SK-N-SH (cell line): ENCODE measurements around the gene C3orf38. TPM values are rescaled to one million over a fixed set of nuclear protein-coding genes. Genes with fewer than 3 reads are reported as not detected.
"Not testable (repeated sequence)": the region's sequence is repeated elsewhere in the genome, so short reads cannot be mapped to it uniquely, and the experiment has no call there.

Experiments
- CTCF ChIA-PET: fragments of 300-600, 350-600 bp; formaldehyde crosslinking; extraction: SDS; loops from one replicate; lab custom pipeline; 2021; lab: Yijun Ruan, JAX
- POLR2A ChIA-PET: fragments of 350-600 bp; sonication (Branson Sonifier 250); formaldehyde crosslinking; extraction: SDS; loops from one replicate; lab custom pipeline; 2020; ENCODE audit warnings: antibody characterized with exemption, inconsistent platforms; lab: Yijun Ruan, JAX
- DNase-seq: peaks from one replicate; pipeline ENCODE4 v3.0.0; 2012
- H2AFZ ChIP-seq: fragments of 200-600 bp; sonication (generic); 2 replicates; pipeline ENCODE4 v1.8.1; 2016; ENCODE audit warnings: antibody characterized with exemption, mild to moderate bottlenecking, low read depth
- H3F3A ChIP-seq: fragments of 200-600 bp; sonication (generic); replicated peaks from 2 replicates; pipeline ENCODE3; 2016; ENCODE audit warnings: antibody characterized with exemption, mild to moderate bottlenecking; ENCODE audit not compliant: insufficient read depth
- H3K27ac ChIP-seq, 2 experiments: fragments of 200-500 bp in 1 of 2; fragments of 200-600 bp in 1 of 2; sonication (Bioruptor generic) in 1 of 2; sonication (generic), shearing (Covaris generic) in 1 of 2; 2 replicates each; pipeline versions ENCODE4 v1.5.1 to v1.6.1; 2014 to 2016; ENCODE audit warnings: low read depth in 2 of 2, inconsistent platforms in 1 of 2, low read length in 1 of 2, mild to moderate bottlenecking in 1 of 2, mixed read lengths in 1 of 2
- H3K27me3 ChIP-seq: fragments of 200-600 bp; sonication (generic), shearing (Covaris generic); 2 replicates; pipeline ENCODE4 v1.6.1; 2016; ENCODE audit warnings: mixed run types; ENCODE audit not compliant: insufficient read depth
- H3K36me3 ChIP-seq, 2 experiments: fragments of 200-500 bp in 1 of 2; fragments of 200-600 bp in 1 of 2; sonication (Bioruptor generic) in 1 of 2; sonication (generic) in 1 of 2; replicated peaks in 1 of 2; 2 replicates each; pipeline versions ENCODE3 to v1.5.1; 2014 to 2016; ENCODE audit warnings: low read length in 1 of 2, mild to moderate bottlenecking in 1 of 2; ENCODE audit not compliant: insufficient read depth in 2 of 2, control insufficient read depth in 1 of 2
- H3K4me1 ChIP-seq, 2 experiments: fragments of 200-500 bp in 1 of 2; fragments of 200-600 bp in 1 of 2; sonication (Bioruptor generic) in 1 of 2; sonication (generic), shearing (Covaris generic) in 1 of 2; 2 replicates each; pipeline versions ENCODE4 v1.5.1 to v1.6.1; 2014 to 2016; ENCODE audit warnings: low read depth in 1 of 2, low read length in 1 of 2, mixed run types in 1 of 2; ENCODE audit not compliant: insufficient read depth in 2 of 2, control insufficient read depth in 1 of 2
- H3K4me2 ChIP-seq: fragments of 200-600 bp; sonication (generic), shearing (Covaris generic); 2 replicates; pipeline ENCODE4 v1.6.1; 2017; ENCODE audit warnings: mixed run types
- H3K4me3 ChIP-seq, 2 experiments: fragments of 200-500 bp in 1 of 2; fragments of 200-600 bp in 1 of 2; sonication (Bioruptor generic) in 1 of 2; sonication (generic), shearing (Covaris generic) in 1 of 2; 2 replicates each; pipeline versions ENCODE4 v1.5.1 to v1.8.1; 2014 to 2016; ENCODE audit warnings: low read depth in 2 of 2, inconsistent platforms in 1 of 2, low read length in 1 of 2, mild to moderate bottlenecking in 1 of 2, mixed read lengths in 1 of 2, moderate library complexity in 1 of 2
- H3K79me2 ChIP-seq: fragments of 200-600 bp; sonication (generic); 2 replicates; pipeline ENCODE4 v1.8.1; 2017; ENCODE audit warnings: mild to moderate bottlenecking; ENCODE audit not compliant: insufficient read depth
- H3K9ac ChIP-seq: fragments of 200-600 bp; sonication (generic); 2 replicates; pipeline ENCODE4 v1.6.1; 2017; ENCODE audit warnings: mixed run types
- H3K9me2 ChIP-seq: fragments of 200-600 bp; sonication (generic); 2 replicates; pipeline ENCODE4 v1.6.1; 2017; ENCODE audit warnings: mixed run types
- H3K9me3 ChIP-seq: fragments of 200-600 bp; sonication (generic); 2 replicates; pipeline ENCODE4 v1.6.1; 2017; ENCODE audit warnings: mixed run types, mild to moderate bottlenecking, moderate library complexity
- H4K20me1 ChIP-seq: fragments of 200-600 bp; sonication (generic); 2 replicates; pipeline ENCODE4 v1.6.1; 2017; ENCODE audit warnings: mild to moderate bottlenecking, mixed run types; ENCODE audit not compliant: insufficient read depth
- ELF1 ChIP-seq: IDR thresholded peaks from 2 replicates; pipeline ENCODE4 v1.4.0; 2012
- EP300 ChIP-seq, 2 experiments: IDR thresholded peaks; 2 replicates each; pipeline versions ENCODE4 v1.4.0 to v1.6.1; 2012; ENCODE audit warnings: borderline replicate concordance in 1 of 2, low read depth in 1 of 2, low read length in 1 of 2
- FOSL2 ChIP-seq: IDR thresholded peaks from 2 replicates; pipeline ENCODE4 v1.4.0; 2012; ENCODE audit warnings: low read depth, mild to moderate bottlenecking, moderate library complexity, borderline replicate concordance
- FOXJ3 ChIP-seq: sonication (generic); formaldehyde crosslinking; IDR thresholded peaks from 2 replicates; pipeline ENCODE4 v1.5.1; 2020; ENCODE audit warnings: mild to moderate bottlenecking, missing genetic modification reagents
- GABPA ChIP-seq: IDR thresholded peaks from 2 replicates; pipeline ENCODE4 v1.4.0; 2012; ENCODE audit warnings: low read depth, mild to moderate bottlenecking
- IRF3 ChIP-seq: fragments of 150-350 bp; IDR thresholded peaks from 2 replicates; pipeline ENCODE4 v1.6.1; 2016; ENCODE audit warnings: mild to moderate bottlenecking, low read depth, low read length
- JUND ChIP-seq: IDR thresholded peaks from 2 replicates; pipeline ENCODE4 v1.4.0; 2012
- MAX ChIP-seq: IDR thresholded peaks from 2 replicates; pipeline ENCODE4 v1.4.0; 2012; ENCODE audit warnings: low read depth
- MXI1 ChIP-seq: IDR thresholded peaks from 2 replicates; pipeline ENCODE4 v1.6.1; 2012; ENCODE audit warnings: mild to moderate bottlenecking, low read depth, low read length, improper control_type of control experiment
- NRF1 ChIP-seq: IDR thresholded peaks from 2 replicates; pipeline ENCODE4 v1.6.1; 2012; ENCODE audit warnings: low read depth, mild to moderate bottlenecking, low read length
- RAD21 ChIP-seq: IDR thresholded peaks from 2 replicates; pipeline ENCODE4 v1.6.1; 2012; ENCODE audit warnings: mild to moderate bottlenecking, low read length
- RFX5 ChIP-seq: IDR thresholded peaks from 2 replicates; pipeline ENCODE4 v1.6.1; 2012; ENCODE audit warnings: mild to moderate bottlenecking, improper control_type of control experiment, low read length
- RXRA ChIP-seq: IDR thresholded peaks from 2 replicates; pipeline ENCODE4 v1.4.0; 2012; ENCODE audit warnings: low read depth, mild to moderate bottlenecking, borderline replicate concordance
- SMC3 ChIP-seq: IDR thresholded peaks from 2 replicates; pipeline ENCODE4 v1.6.1; 2012; ENCODE audit warnings: low read depth, low read length, improper control_type of control experiment
- TEAD4 ChIP-seq: IDR thresholded peaks from 2 replicates; pipeline ENCODE4 v1.4.0; 2012; ENCODE audit warnings: mild to moderate bottlenecking, borderline replicate concordance; ENCODE audit not compliant: insufficient read depth
- YY1 ChIP-seq: IDR thresholded peaks from 2 replicates; pipeline ENCODE4 v1.4.0; 2012; ENCODE audit warnings: low read depth, mild to moderate bottlenecking
- WGBS: methylation state at CpG from one replicate; pipeline ENCODE4 v1.1.6; 2017; ENCODE audit warnings: low lambda C conversion rate; 5-methylcytosine and 5-hydroxymethylcytosine counted together
- polyA plus RNA-seq, 3 experiments: library from polyadenylated mRNA; depleted of rRNA; stranded (reverse); fragments of >200 nt; gene quantifications; 2 replicates each; pipeline ENCODE4 v1.2.3, GENCODE V29; 2012

The C3orf38 gene
- polyA plus RNA-seq, 1 of the 3 experiments (the other 2 are of a cell fraction): 4.5 TPM

- CTCF ChIA-PET: no interaction called here
- Histone ChIP-seq H3K27ac (no peak overlapping the region), H3K79me2 (peaks cover 39% of the 10 kb centered on the region), H3K27me3 (no peaks in the 10 kb centered on the region), H3F3A (peaks cover 13% of the 10 kb centered on the region), H3K9me2 (no peaks in the 10 kb centered on the region), H2AFZ (no peak overlapping the region), H4K20me1 (0 out of 2 replicates have a peak, but pooled peaks cover 5% of the 10 kb centered on the region), H3K4me2 (no peak overlapping the region), H3K9me3 (no peaks in the 10 kb centered on the region)
- DNase-seq: no peak
- TF ChIP-seq NRF1 (no peak), MXI1 (no peak), FOXJ3 (no peak), JUND (no peak), SMC3 (no peak), RFX5 (no peak)
- TF ChIP-seq, all 33 proteins: peak for 0
- Histone ChIP-seq H3K4me1 (peaks cover 0 to 8% of the 10 kb centered on the region in 2 experiments; a peak in 1 of 4 replicates), H3K36me3 (peaks cover 7 to 28% of the 10 kb centered on the region in 2 experiments), H3K4me3 (no peak overlapping the region), H3K9ac (no peak overlapping the region)
- POLR2A ChIA-PET: no interaction called here
- WGBS: 0% methylated on average over 1 of the region's 1 CpG
Measured at GRCh38 chr3:88117683-88118082, 32.1 kb upstream of the C3orf38 start.

- H3K4me1 ChIP-seq, H3K27me3 ChIP-seq, H3K9me3 ChIP-seq, H3K4me2 ChIP-seq, H3K27ac ChIP-seq, CTCF ChIA-PET, H3K4me3 ChIP-seq, H3K9me2 ChIP-seq, DNase-seq, H3K9ac ChIP-seq, H3F3A ChIP-seq, H4K20me1 ChIP-seq, H2AFZ ChIP-seq, POLR2A ChIA-PET: not testable (repeated sequence)
- WGBS: 86% methylated on average over 1 of the region's 2 CpGs
- peaks cover 7 to 28% of the 10 kb centered on the region in 2 experiments for H3K36me3 ChIP-seq
- H3K79me2 ChIP-seq: peaks cover 41% of the 10 kb centered on the region
Measured at GRCh38 chr3:88118603-88119002, 31.2 kb upstream of the C3orf38 start.

- no peak for DNase-seq
- WGBS: 94% methylated on average over 1 of the region's 1 CpG
Measured at GRCh38 chr3:88123526-88123925, 26.2 kb upstream of the C3orf38 start.

More at GRCh38 chr3:88123526-88123925, 26.2 kb upstream of the C3orf38 start:
- no peak overlapping the region for H2AFZ ChIP-seq
- CTCF ChIA-PET: interaction anchor here (1.2 to 2.0 kb wide), 3 partner anchors 9 to 65 kb away, joined by 3 to 9 read pairs (median 5); partner anchors contain the start of genes CGGBP1 and ZNF654
- H4K20me1 ChIP-seq: 0 out of 2 replicates have a peak, but pooled peaks cover 5% of the 10 kb centered on the region
- no peaks in the 10 kb centered on the region for H3F3A ChIP-seq
- peaks cover 0 to 15% of the 10 kb centered on the region in 2 experiments for H3K36me3 ChIP-seq
- H3K9ac ChIP-seq: no peak overlapping the region
- H3K79me2 ChIP-seq: peaks cover 37% of the 10 kb centered on the region
- no peaks in the 10 kb centered on the region for H3K9me2 ChIP-seq
- no peaks in the 10 kb centered on the region for H3K9me3 ChIP-seq
- no peak overlapping the region for H3K4me2 ChIP-seq
- TF ChIP-seq GABPA (no peak), RAD21 (no peak), EP300 (IDR thresholded peaks at IDR 0.05; ENCODE audit: borderline replicate concordance in 1 of 2, low read depth in 1 of 2, low read length in 1 of 2) (no peak), YY1 (no peak), ELF1 (no peak), FOSL2 (no peak), TEAD4 (no peak), FOXJ3 (no peak), RXRA (no peak), MAX (no peak), IRF3 (no peak)
- TF ChIP-seq, all 33 proteins: peak for 0
- Histone ChIP-seq H3K27ac (no peak overlapping the region), H3K4me1 (peaks cover 0 to 2% of the 10 kb centered on the region in 2 experiments; a peak in 2 of 4 replicates), H3K27me3 (no peaks in the 10 kb centered on the region), H3K4me3 (no peak overlapping the region)
- POLR2A ChIA-PET: no interaction called here
